HEK293 (cell line): ENCODE data around the gene DLG2.

Source experiments
- CTCF ChIA-PET: fragments of 350-600 bp; formaldehyde crosslinking; extraction: SDS; loops from one replicate; lab custom pipeline; 2021; ENCODE audit warnings: antibody characterized with exemption; lab: Yijun Ruan, JAX
- POLR2A ChIA-PET: fragments of 300-600 bp; formaldehyde crosslinking; extraction: SDS; loops from one replicate; lab custom pipeline; 2020; ENCODE audit warnings: antibody characterized with exemption, inconsistent platforms; lab: Yijun Ruan, JAX
- H3K27ac ChIP-seq: fragments of 200-500 bp; sonication (Bioruptor generic); 2 replicates; pipeline ENCODE4 v1.5.1; 2014; ENCODE audit warnings: low read depth, low read length, control low read depth, inconsistent platforms; ENCODE audit errors: extremely low read depth
- H3K36me3 ChIP-seq, 2 experiments: fragments of 200-500 bp in 1 of 2; sonication (Bioruptor generic) in 1 of 2; 1 replicate in 1 of 2; 2 replicates in 1 of 2; pipeline ENCODE4 v1.5.1; 2014 to 2017; ENCODE audit warnings: inconsistent platforms in 2 of 2, low read length in 2 of 2; ENCODE audit not compliant: control insufficient read depth in 2 of 2, insufficient read depth in 1 of 2
- H3K4me1 ChIP-seq: fragments of 200-500 bp; sonication (Bioruptor generic); 2 replicates; pipeline ENCODE4 v1.5.1; 2014; ENCODE audit warnings: mild to moderate bottlenecking, low read length, inconsistent platforms; ENCODE audit not compliant: control insufficient read depth, insufficient read depth
- H3K4me3 ChIP-seq: 2 replicates; pipeline ENCODE4 v1.5.1; 2011; ENCODE audit warnings: low read depth, mild to moderate bottlenecking, control low read depth, low read length, moderate library complexity
- H3K9me3 ChIP-seq: fragments of 200-500 bp; sonication (Bioruptor generic); 2 replicates; pipeline ENCODE4 v1.5.1; 2014; ENCODE audit warnings: low read depth, low read length, inconsistent platforms; ENCODE audit not compliant: control insufficient read depth, insufficient read depth
- BCL11B ChIP-seq: fragments of 450-650 bp; formaldehyde crosslinking; IDR thresholded peaks from 2 replicates; pipeline ENCODE4 v1.5.1; 2016; ENCODE audit warnings: low read depth, missing biosample characterization, missing genetic modification characterization
- HIC1 ChIP-seq: fragments of 450-650 bp; formaldehyde crosslinking; IDR thresholded peaks from 2 replicates; pipeline ENCODE4 v1.5.1; 2016; ENCODE audit warnings: missing biosample characterization, missing genetic modification characterization
- INSM2 ChIP-seq: fragments of 450-650 bp; formaldehyde crosslinking; IDR thresholded peaks from 2 replicates; pipeline ENCODE4 v1.5.1; 2016; ENCODE audit warnings: missing biosample characterization, missing genetic modification characterization
- KLF10 ChIP-seq: fragments of 450-650 bp; IDR thresholded peaks from 2 replicates; pipeline ENCODE4 v1.5.1; 2018; ENCODE audit warnings: missing biosample characterization, mild to moderate bottlenecking, missing genetic modification characterization
- MZF1 ChIP-seq: fragments of 450-650 bp; formaldehyde crosslinking; IDR thresholded peaks from 2 replicates; pipeline ENCODE4 v1.5.1; 2017; ENCODE audit warnings: missing biosample characterization, missing genetic modification characterization, borderline replicate concordance
- REST ChIP-seq: fragments of 450-650 bp; formaldehyde crosslinking; IDR thresholded peaks from 2 replicates; pipeline ENCODE4 v1.5.1; 2016; ENCODE audit warnings: missing biosample characterization, missing genetic modification characterization
- SETDB1 ChIP-seq: IDR thresholded peaks from one replicate; pipeline ENCODE4 v1.6.1; 2017; ENCODE audit warnings: mild to moderate bottlenecking, low read length, moderate library complexity, mixed read lengths; ENCODE audit not compliant: insufficient read length
- YY2 ChIP-seq: fragments of 450-650 bp; formaldehyde crosslinking; IDR thresholded peaks from 2 replicates; pipeline ENCODE4 v1.5.1; 2016; ENCODE audit warnings: missing biosample characterization, missing genetic modification characterization
- ZBTB17 ChIP-seq: fragments of 450-650 bp; formaldehyde crosslinking; IDR thresholded peaks from 2 replicates; pipeline ENCODE4 v1.5.1; 2016; ENCODE audit warnings: missing biosample characterization, missing genetic modification characterization
- ZBTB26 ChIP-seq: fragments of 450-650 bp; formaldehyde crosslinking; optimal IDR thresholded peaks from 2 replicates; pipeline ENCODE3; 2016; ENCODE audit warnings: missing biosample characterization, mild to moderate bottlenecking, missing genetic modification characterization
- ZFP69B ChIP-seq: fragments of 450-650 bp; formaldehyde crosslinking; IDR thresholded peaks from 2 replicates; pipeline ENCODE4 v1.5.1; 2016; ENCODE audit warnings: missing biosample characterization, missing genetic modification characterization
- ZNF10 ChIP-seq: fragments of 450-650 bp; formaldehyde crosslinking; IDR thresholded peaks from 2 replicates; pipeline ENCODE4 v1.5.1; 2017; ENCODE audit warnings: missing biosample characterization, missing genetic modification characterization
- ZNF2 ChIP-seq: fragments of 450-650 bp; formaldehyde crosslinking; IDR thresholded peaks from 2 replicates; pipeline ENCODE4 v1.5.1; 2016; ENCODE audit warnings: missing biosample characterization, missing genetic modification characterization
- ZNF239 ChIP-seq: fragments of 450-650 bp; formaldehyde crosslinking; IDR thresholded peaks from 2 replicates; pipeline ENCODE4 v1.5.1; 2016; ENCODE audit warnings: missing biosample characterization, missing genetic modification characterization
- ZNF350 ChIP-seq: fragments of 450-650 bp; formaldehyde crosslinking; IDR thresholded peaks from 2 replicates; pipeline ENCODE4 v1.5.0; 2017; ENCODE audit warnings: missing biosample characterization, mild to moderate bottlenecking, missing genetic modification characterization
- ZNF362 ChIP-seq: fragments of 450-650 bp; formaldehyde crosslinking; IDR thresholded peaks from 2 replicates; pipeline ENCODE4 v1.5.1; 2016; ENCODE audit warnings: missing biosample characterization, missing genetic modification characterization
- ZNF391 ChIP-seq: fragments of 450-650 bp; formaldehyde crosslinking; IDR thresholded peaks from 2 replicates; pipeline ENCODE4 v1.5.1; 2016; ENCODE audit warnings: low read depth, missing biosample characterization, missing genetic modification characterization, borderline replicate concordance
- ZNF529 ChIP-seq: fragments of 450-650 bp; formaldehyde crosslinking; IDR thresholded peaks from 2 replicates; pipeline ENCODE4 v1.5.1; 2017; ENCODE audit warnings: missing genetic modification characterization, missing biosample characterization; ENCODE audit not compliant: insufficient replicate concordance
- ZNF585B ChIP-seq: fragments of 450-650 bp; formaldehyde crosslinking; IDR thresholded peaks from 2 replicates; pipeline ENCODE4 v1.5.1; 2016; ENCODE audit warnings: missing biosample characterization, missing genetic modification characterization
- ZNF707 ChIP-seq: fragments of 450-650 bp; formaldehyde crosslinking; IDR thresholded peaks from 2 replicates; pipeline ENCODE4 v1.5.1; 2016; ENCODE audit warnings: missing biosample characterization, missing genetic modification characterization
- ZSCAN5A ChIP-seq: fragments of 450-650 bp; formaldehyde crosslinking; IDR thresholded peaks from 2 replicates; pipeline ENCODE4 v1.5.1; 2016; ENCODE audit warnings: missing biosample characterization, missing genetic modification characterization

The DLG2 gene

GRCh38 chr11:84437071-84437980 is 1189.8 kb downstream of the DLG2 start (continued):
- no peak for TF ChIP-seq ZSCAN5A (tag by site-specific recombination)
- TF ChIP-seq ZFP69B (tag by site-specific recombination) = no peak
- no peak for TF ChIP-seq ZNF707 (tag by site-specific recombination)
- no peak for TF ChIP-seq BCL11B

GRCh38 chr11:84430661-84431060 is 1196.5 kb downstream of the DLG2 start:
- ChIA-PET POLR2A (no interaction called here), CTCF (no interaction called here)
- no peaks in the 10 kb centered on the region for H3K4me1 ChIP-seq
- H3K4me3 ChIP-seq = no peak overlapping the region
- H3K36me3 ChIP-seq = no peaks in the 10 kb centered on the region
- no peaks in the 10 kb centered on the region for H3K9me3 ChIP-seq
- H3K27ac ChIP-seq = no peak overlapping the region
- TF ChIP-seq ZNF2 (tag by site-specific recombination) (no peak), ZNF239 (tag by site-specific recombination) (no peak), YY2 (no peak), REST (no peak), KLF10 (tag by site-specific recombination) (no peak), ZNF529 (tag by site-specific recombination) (no peak), HIC1 (tag by site-specific recombination) (no peak), ZBTB17 (no peak), ZBTB26 (tag by site-specific recombination) (no peak), ZNF391 (no peak), INSM2 (tag by site-specific recombination) (no peak), ZNF362 (tag by site-specific recombination) (no peak), ZNF585B (no peak), SETDB1 (no peak), ZNF350 (tag by site-specific recombination) (no peak), ZNF10 (tag by site-specific recombination) (no peak), MZF1 (tag by site-specific recombination) (no peak)
